OCI-LY1 (cell line): ENCODE measurements around the gene TDRKH.

Experiments used
- H2AFZ ChIP-seq: fragments of 200-600 bp; sonication (generic), shearing (Covaris generic); 2 replicates; pipeline ENCODE4 v1.6.0; 2014; ENCODE audit warnings: antibody characterized with exemption, mild to moderate bottlenecking, low read length
- H3F3A ChIP-seq: fragments of 200-600 bp; sonication (generic), shearing (Covaris generic); 2 replicates; pipeline ENCODE4 v1.6.0; 2014; ENCODE audit warnings: mild to moderate bottlenecking, antibody characterized with exemption, low read length, moderate library complexity; ENCODE audit not compliant: insufficient read depth
- H3K27ac ChIP-seq: fragments of 200-600 bp; sonication (generic); 2 replicates; pipeline ENCODE4 v1.5.1; 2014; ENCODE audit warnings: low read length, mixed run types, mild to moderate bottlenecking, low read depth; ENCODE audit not compliant: poor library complexity, severe bottlenecking
- H3K27me3 ChIP-seq: fragments of 200-600 bp; sonication (generic); 2 replicates; pipeline ENCODE4 v1.6.0; 2014; ENCODE audit warnings: antibody characterized with exemption, mild to moderate bottlenecking, low read length, moderate library complexity; ENCODE audit not compliant: insufficient read depth
- H3K36me3 ChIP-seq: fragments of 200-600 bp; sonication (generic); 2 replicates; pipeline ENCODE4 v1.6.1; 2014; ENCODE audit warnings: mild to moderate bottlenecking, antibody characterized with exemption, low read length, moderate library complexity, mixed read lengths; ENCODE audit not compliant: insufficient read depth
- H3K4me1 ChIP-seq: fragments of 200-600 bp; sonication (generic); 2 replicates; pipeline ENCODE4 v1.5.1; 2014; ENCODE audit warnings: mild to moderate bottlenecking, low read length, moderate library complexity; ENCODE audit not compliant: insufficient read depth, severe bottlenecking
- H3K4me2 ChIP-seq: fragments of 200-600 bp; sonication (generic), shearing (Covaris generic); 2 replicates; pipeline ENCODE4 v1.6.1; 2014; ENCODE audit warnings: low read length
- H3K4me3 ChIP-seq: fragments of 200-600 bp; sonication (generic); 2 replicates; pipeline ENCODE4 v1.5.1; 2014; ENCODE audit warnings: low read length, low read depth, mild to moderate bottlenecking, mixed read lengths; ENCODE audit not compliant: poor library complexity, severe bottlenecking
- H3K79me2 ChIP-seq: fragments of 200-600 bp; shearing (Covaris generic); 2 replicates; pipeline ENCODE4 v1.6.1; 2016; ENCODE audit warnings: mixed run types, low read length, mixed read lengths; ENCODE audit not compliant: insufficient read depth
- H3K9ac ChIP-seq: fragments of 200-600 bp; sonication (generic), shearing (Covaris generic); 2 replicates; pipeline ENCODE4 v1.6.1; 2014; ENCODE audit warnings: mild to moderate bottlenecking, low read length, mixed read lengths
- H3K9me2 ChIP-seq: fragments of 200-600 bp; sonication (generic), shearing (Covaris generic); 2 replicates; pipeline ENCODE4 v1.6.1; 2014; ENCODE audit warnings: low read depth, mild to moderate bottlenecking, low read length, mixed read lengths
- H3K9me3 ChIP-seq: fragments of 200-600 bp; shearing (Covaris generic); 2 replicates; pipeline ENCODE4 v1.6.1; 2014; ENCODE audit warnings: low read length, mixed read lengths
- H4K20me1 ChIP-seq: fragments of 200-600 bp; sonication (generic), shearing (Covaris generic); 2 replicates; pipeline ENCODE4 v1.6.0; 2016; ENCODE audit warnings: mild to moderate bottlenecking, low read length; ENCODE audit not compliant: insufficient read depth
- CTCF ChIP-seq: fragments of 200-600 bp; sonication (generic), shearing (Covaris generic); IDR thresholded peaks from 2 replicates; pipeline ENCODE4 v1.5.1; 2017; ENCODE audit warnings: mild to moderate bottlenecking, antibody characterized with exemption, low read length, moderate library complexity, mixed read lengths
- EZH2 ChIP-seq: fragments of 200-600 bp; sonication (generic), shearing (Covaris generic); IDR thresholded peaks from 2 replicates; pipeline ENCODE4 v1.8.0; 2017; ENCODE audit warnings: borderline replicate concordance, mixed run types, mild to moderate bottlenecking, antibody characterized with exemption, low read length, moderate library complexity, mixed read lengths

Gene TDRKH

GRCh38 chr1:151805066-151805820 lies 14.9 kb upstream of the TDRKH start, which contains the start of gene LINGO4:
LINGO4 (minus strand) TSS chr1:151805419; CDS start chr1:151802704, 2,715 bp downstream.
- no peaks in the 10 kb centered on the region for H4K20me1 ChIP-seq
- no peaks in the 10 kb centered on the region for H3K4me1 ChIP-seq
- H3K79me2 ChIP-seq, result no peaks in the 10 kb centered on the region
- H3K9ac ChIP-seq, result no peak within 1 kb of the TSS
- no peak within 1 kb of the TSS for H3K27ac ChIP-seq
- H3K4me2 ChIP-seq, result no peak within 1 kb of the TSS
- H3K9me2 ChIP-seq, result no peaks in the 10 kb centered on the region
- no peaks in the 10 kb centered on the region for H3K9me3 ChIP-seq
- no peak within 1 kb of the TSS for H3K4me3 ChIP-seq
- H3K36me3 ChIP-seq, result no peaks in the 10 kb centered on the region
- H3F3A ChIP-seq, result no peaks in the 10 kb centered on the region
- H3K27me3 ChIP-seq, result 0 out of 2 replicates have a peak, but pooled peaks cover 8% of the 10 kb centered on the region
- H2AFZ ChIP-seq, result no peak within 1 kb of the TSS
- no peak for TF ChIP-seq EZH2
- no peak for TF ChIP-seq CTCF

- no peaks in the 10 kb centered on the region for H3K79me2 ChIP-seq
- H4K20me1 ChIP-seq, result no peaks in the 10 kb centered on the region
- H3K9ac ChIP-seq, result no peak overlapping the region
- TF ChIP-seq EZH2, result no peak
- TF ChIP-seq CTCF, result no peak
- no peaks in the 10 kb centered on the region for H3F3A ChIP-seq
- no peaks in the 10 kb centered on the region for H3K36me3 ChIP-seq
- no peak overlapping the region for H3K4me3 ChIP-seq
- H2AFZ ChIP-seq, result no peak overlapping the region
- no peaks in the 10 kb centered on the region for H3K4me1 ChIP-seq
- H3K9me2 ChIP-seq, result no peaks in the 10 kb centered on the region
- 0 out of 2 replicates have a peak, but pooled peaks cover 8% of the 10 kb centered on the region for H3K27me3 ChIP-seq
- H3K27ac ChIP-seq, result no peak overlapping the region
- H3K4me2 ChIP-seq, result no peak overlapping the region
- H3K9me3 ChIP-seq, result no peaks in the 10 kb centered on the region
These were observed 13.6 kb upstream of the TDRKH start for GRCh38 chr1:151803915-151804314.

GRCh38 chr1:151803164-151803563 lies 12.9 kb upstream of the TDRKH start:
- no peak overlapping the region for H3K4me3 ChIP-seq
- H3K4me2 ChIP-seq, result no peak overlapping the region
- no peak overlapping the region for H2AFZ ChIP-seq
- 0 out of 2 replicates have a peak, but pooled peaks cover 8% of the 10 kb centered on the region for H3K27me3 ChIP-seq
- no peaks in the 10 kb centered on the region for H3K36me3 ChIP-seq
- TF ChIP-seq EZH2 (no peak), CTCF (no peak)
- H3K9ac ChIP-seq, result no peak overlapping the region
- no peaks in the 10 kb centered on the region for H4K20me1 ChIP-seq
- no peaks in the 10 kb centered on the region for H3F3A ChIP-seq
- H3K79me2 ChIP-seq, result no peaks in the 10 kb centered on the region
- H3K9me2 ChIP-seq, result no peaks in the 10 kb centered on the region
- H3K9me3 ChIP-seq, result no peaks in the 10 kb centered on the region
- no peak overlapping the region for H3K27ac ChIP-seq
- no peaks in the 10 kb centered on the region for H3K4me1 ChIP-seq
